GM23338 (cell line): ENCODE measurements around the gene GPANK1. TPM values are rescaled to one million over a fixed set of nuclear protein-coding genes. Genes with fewer than 3 reads are reported as not detected.
A peak's percentile ranks its signal among the peaks of the same experiment; 100 is the strongest.

ENCODE experiments used
- ATAC-seq: fragments of 200-7000 bp; cut with Tn5 transposase; 3 replicates; pipeline ENCODE4 v1.9.1; 2020
- DNase-seq: peaks from one replicate; pipeline ENCODE4 v3.0.0-alpha.2; 2015; ENCODE audit warnings: low spot score
- H2AFZ ChIP-seq: fragments of 200-600 bp; sonication (generic); 2 replicates; pipeline ENCODE4 v1.8.0; 2016; ENCODE audit warnings: antibody characterized with exemption, mild to moderate bottlenecking, moderate library complexity
- H3F3A ChIP-seq: fragments of 200-600 bp; sonication (generic); replicated peaks from 2 replicates; pipeline ENCODE4 v1.8.0; 2017; ENCODE audit warnings: antibody characterized with exemption, mixed run types, low read depth
- H3K27ac ChIP-seq: fragments of 200-600 bp; sonication (generic); 2 replicates; pipeline ENCODE4 v1.6.1; 2016; ENCODE audit warnings: low read depth
- H3K27me3 ChIP-seq: fragments of 200-600 bp; sonication (generic); 2 replicates; pipeline ENCODE4 v1.8.0; 2016; ENCODE audit warnings: mild to moderate bottlenecking, mixed run types, moderate library complexity; ENCODE audit not compliant: insufficient read depth
- H3K36me3 ChIP-seq: fragments of 200-600 bp; sonication (generic); 2 replicates; pipeline ENCODE4 v1.8.0; 2016; ENCODE audit warnings: mild to moderate bottlenecking; ENCODE audit not compliant: insufficient read depth
- H3K4me1 ChIP-seq: fragments of 200-600 bp; sonication (generic); 2 replicates; pipeline ENCODE4 v1.8.0; 2016; ENCODE audit warnings: mild to moderate bottlenecking, moderate library complexity; ENCODE audit not compliant: insufficient read depth
- H3K4me2 ChIP-seq: fragments of 200-600 bp; sonication (generic); 2 replicates; pipeline ENCODE4 v1.7.1; 2017; ENCODE audit warnings: mixed run types
- H3K4me3 ChIP-seq: fragments of 200-600 bp; sonication (generic); 2 replicates; pipeline ENCODE4 v1.6.1; 2016; ENCODE audit warnings: mixed run types
- H3K79me2 ChIP-seq: fragments of 200-600 bp; sonication (generic); replicated peaks from 2 replicates; pipeline ENCODE4 v1.8.0; 2017; ENCODE audit warnings: mild to moderate bottlenecking; ENCODE audit not compliant: insufficient read depth
- H3K9me2 ChIP-seq: fragments of 200-600 bp; sonication (generic); 2 replicates; pipeline ENCODE4 v1.8.0; 2017; ENCODE audit not compliant: insufficient read depth
- H4K20me1 ChIP-seq: fragments of 200-600 bp; sonication (generic); replicated peaks from 2 replicates; pipeline ENCODE4 v1.8.0; 2017; ENCODE audit warnings: mild to moderate bottlenecking; ENCODE audit not compliant: insufficient read depth
- H3K27ac Mint-ChIP-seq: 2 replicates; pipeline ENCODE4 v1.8.0; 2020; ENCODE audit warnings: inconsistent platforms, mild to moderate bottlenecking, moderate library complexity, mixed read lengths
- H3K27me3 Mint-ChIP-seq: 3 replicates; pipeline ENCODE4 v1.8.0; 2022; ENCODE audit warnings: low read depth, mild to moderate bottlenecking, moderate library complexity, mixed read lengths, inconsistent platforms; ENCODE audit not compliant: insufficient read depth, poor library complexity
- H3K36me3 Mint-ChIP-seq: 3 replicates; pipeline ENCODE4 v1.8.0; 2021; ENCODE audit warnings: low read depth, mild to moderate bottlenecking, inconsistent platforms, moderate library complexity, mixed read lengths
- H3K4me1 Mint-ChIP-seq: 3 replicates; pipeline ENCODE4 v1.8.0; 2020; ENCODE audit warnings: mild to moderate bottlenecking, inconsistent platforms, mixed read lengths
- H3K4me3 Mint-ChIP-seq: 3 replicates; pipeline ENCODE4 v1.8.0; 2021; ENCODE audit warnings: moderate library complexity, mild to moderate bottlenecking, inconsistent platforms, mixed read lengths
- H3K9me3 Mint-ChIP-seq: 3 replicates; pipeline ENCODE4 v1.8.0; 2020; ENCODE audit warnings: moderate library complexity, mild to moderate bottlenecking, inconsistent platforms, mixed read lengths
- CTCF ChIP-seq, 2 experiments: fragments of 200-600 bp in 1 of 2; sonication (generic) in 1 of 2; conservative IDR thresholded peaks; 2 replicates each; pipeline versions ENCODE4 v1.5.1 to v1.6.1; 2016 to 2017; ENCODE audit warnings: antibody characterized with exemption in 2 of 2, low read depth in 2 of 2, mild to moderate bottlenecking in 2 of 2, moderate library complexity in 1 of 2
- ETS1 ChIP-seq: IDR thresholded peaks from 2 replicates; pipeline ENCODE4 v1.6.1; 2016; ENCODE audit warnings: antibody characterized with exemption
- EZH2 ChIP-seq: fragments of 200-600 bp; sonication (generic); IDR thresholded peaks from one replicate; pipeline ENCODE4 v1.8.0; 2017; ENCODE audit warnings: antibody characterized with exemption, mild to moderate bottlenecking, low read depth; ENCODE audit not compliant: unreplicated experiment
- EZH2phosphoT487 ChIP-seq: fragments of 200-600 bp; sonication (generic); IDR thresholded peaks from one replicate; pipeline ENCODE4 v1.8.1; 2018; ENCODE audit warnings: antibody characterized with exemption; ENCODE audit not compliant: unreplicated experiment
- JUNB ChIP-seq: IDR thresholded peaks from one replicate; pipeline ENCODE4 v1.6.1; 2016; ENCODE audit warnings: antibody characterized with exemption; ENCODE audit not compliant: unreplicated experiment
- NANOG ChIP-seq: IDR thresholded peaks from 2 replicates; pipeline ENCODE4 v1.6.1; 2016; ENCODE audit warnings: antibody characterized with exemption, borderline replicate concordance
- ZNF114 ChIP-seq: fragments of 250-450 bp; sonication (Bioruptor Pico); IDR thresholded peaks from 2 replicates; pipeline ENCODE4 v1.5.0; 2020; ENCODE audit warnings: mild to moderate bottlenecking, moderate library complexity
- ZNF331 ChIP-seq: fragments of 250-450 bp; sonication (Bioruptor Pico); IDR thresholded peaks from 2 replicates; pipeline ENCODE4 v1.5.0; 2020; ENCODE audit warnings: low read depth, mild to moderate bottlenecking, moderate library complexity
- ZNF462 ChIP-seq: fragments of 250-450 bp; sonication (Bioruptor Pico); IDR thresholded peaks from 2 replicates; pipeline ENCODE4 v1.5.0; 2020; ENCODE audit warnings: mild to moderate bottlenecking, moderate library complexity
- polyA plus RNA-seq: library from polyadenylated mRNA; unstranded; fragments of >200 nt; fragmentation: Nextera tagmentation; extraction: Ambion mirVana; gene quantifications from 2 replicates; pipeline ENCODE4 v1.2.1, GENCODE V29; 2016
- total RNA-seq: library from RNA; depleted of rRNA; stranded (reverse); fragments of >200 nt; shearing (Covaris generic); gene quantifications from 2 replicates; pipeline ENCODE4 v1.2.3, GENCODE V29; 2014

Gene GPANK1
- total and polyA plus RNA-seq, 2 experiments from 2014 or later: 27.1 to 49.2 TPM

GRCh38 chr6:31687860-31688693, 23.3 kb upstream of the GPANK1 start (continued):
- TF ChIP-seq EZH2 (no peak), NANOG (no peak), ETS1 (no peak), ZNF331 (no peak), ZNF114 (no peak), CTCF (conservative IDR thresholded peaks at IDR 0.05; ENCODE audit: low read depth in 2 of 2) (no peak), JUNB (no peak), EZH2phosphoT487 (no peak)

- peaks cover 4% of the 10 kb centered on the region for H3K4me1 Mint-ChIP-seq
- Histone ChIP-seq H3K4me2 (no peak overlapping the region), H3K4me1 (peaks cover 3% of the 10 kb centered on the region), H3K36me3 (no peaks in the 10 kb centered on the region), H3K4me3 (no peak overlapping the region), H3K27ac (no peak overlapping the region), H3K79me2 (no peaks in the 10 kb centered on the region), H3F3A (0 out of 2 replicates have a peak, but pooled peaks cover 5% of the 10 kb centered on the region), H4K20me1 (no peaks in the 10 kb centered on the region), H3K9me2 (no peaks in the 10 kb centered on the region), H2AFZ (no peak overlapping the region), H3K27me3 (peaks cover 3% of the 10 kb centered on the region)
- DNase-seq: no peak
- peaks cover 13% of the 10 kb centered on the region for H3K27me3 Mint-ChIP-seq
- TF ChIP-seq ZNF462 (CRISPR knock-in tag) (no peak), CTCF (conservative IDR thresholded peaks at IDR 0.05; ENCODE audit: low read depth in 2 of 2) (0 out of 4 replicates have a peak, but pooled peaks of 1 of the 2 experiments have one; percentile 20)
- H3K36me3 Mint-ChIP-seq: peaks cover 14% of the 10 kb centered on the region
- H3K9me3 Mint-ChIP-seq: no peaks in the 10 kb centered on the region
- H3K4me3 Mint-ChIP-seq: no peak overlapping the region
- H3K27ac Mint-ChIP-seq: no peak overlapping the region
- ATAC-seq: no peak
Measured at GRCh38 chr6:31687321-31687720, 22.5 kb upstream of the GPANK1 start.
